ENCODE results near the gene RBM11. TPM values are rescaled to one million over a fixed set of nuclear protein-coding genes. Genes with fewer than 3 reads are reported as not detected.

Gene RBM11
- total RNA-seq, 4 donors from 2014 or later, result 0.75 TPM; not detected in 3

DNA sequence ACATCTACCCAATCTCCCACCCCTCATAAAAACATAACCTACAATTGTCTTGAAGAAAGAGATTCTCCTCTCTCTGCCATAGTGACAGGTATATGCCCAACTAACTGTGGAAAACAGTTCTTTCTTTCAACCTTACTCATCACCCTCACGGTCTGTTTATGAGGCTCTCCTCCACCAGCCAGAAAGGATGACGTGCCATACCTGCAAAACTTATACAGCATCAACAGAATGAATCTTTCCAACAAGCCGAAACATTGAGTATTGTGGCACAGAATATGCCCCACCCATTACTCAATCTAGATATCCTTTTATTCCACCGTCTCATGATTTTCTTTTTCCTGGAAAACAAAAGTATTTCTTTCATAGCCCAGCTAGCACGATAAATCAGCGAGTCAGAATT is 55.7 kb downstream of the RBM11 start:
- H3K36me3 ChIP-seq, result no peaks in the 10 kb centered on the region
- peaks cover 0 to 3% (median 0%) of the 10 kb centered on the region in 3 donors for H3K27me3 ChIP-seq
- no peak overlapping the region for H3K4me3 ChIP-seq
- ATAC-seq (no peak), DNase-seq (no peak)
- no peaks in the 10 kb centered on the region for H3K9me3 ChIP-seq
- no peak for TF ChIP-seq POLR2A (IDR thresholded peaks at IDR 0.05)
- TF ChIP-seq, protein P1, sequence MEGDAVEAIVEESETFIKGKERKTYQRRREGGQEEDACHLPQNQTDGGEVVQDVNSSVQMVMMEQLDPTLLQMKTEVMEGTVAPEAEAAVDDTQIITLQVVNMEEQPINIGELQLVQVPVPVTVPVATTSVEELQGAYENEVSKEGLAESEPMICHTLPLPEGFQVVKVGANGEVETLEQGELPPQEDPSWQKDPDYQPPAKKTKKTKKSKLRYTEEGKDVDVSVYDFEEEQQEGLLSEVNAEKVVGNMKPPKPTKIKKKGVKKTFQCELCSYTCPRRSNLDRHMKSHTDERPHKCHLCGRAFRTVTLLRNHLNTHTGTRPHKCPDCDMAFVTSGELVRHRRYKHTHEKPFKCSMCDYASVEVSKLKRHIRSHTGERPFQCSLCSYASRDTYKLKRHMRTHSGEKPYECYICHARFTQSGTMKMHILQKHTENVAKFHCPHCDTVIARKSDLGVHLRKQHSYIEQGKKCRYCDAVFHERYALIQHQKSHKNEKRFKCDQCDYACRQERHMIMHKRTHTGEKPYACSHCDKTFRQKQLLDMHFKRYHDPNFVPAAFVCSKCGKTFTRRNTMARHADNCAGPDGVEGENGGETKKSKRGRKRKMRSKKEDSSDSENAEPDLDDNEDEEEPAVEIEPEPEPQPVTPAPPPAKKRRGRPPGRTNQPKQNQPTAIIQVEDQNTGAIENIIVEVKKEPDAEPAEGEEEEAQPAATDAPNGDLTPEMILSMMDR (IDR thresholded peaks at IDR 0.05 in 4 of 5, conservative IDR thresholded peaks at IDR 0.05 in 1 of 5), result no peak
- intact Hi-C loops (cut with DNase I; ENCODE audit: low total_unique reads), result no loop called here
- in situ Hi-C loops (cut with MboI; ENCODE audit: low sequenced_read_pairs in 4 of 4), result no loop called here
- no peaks in the 10 kb centered on the region for H3K4me1 ChIP-seq
- no peak overlapping the region for H3K27ac ChIP-seq

DNA sequence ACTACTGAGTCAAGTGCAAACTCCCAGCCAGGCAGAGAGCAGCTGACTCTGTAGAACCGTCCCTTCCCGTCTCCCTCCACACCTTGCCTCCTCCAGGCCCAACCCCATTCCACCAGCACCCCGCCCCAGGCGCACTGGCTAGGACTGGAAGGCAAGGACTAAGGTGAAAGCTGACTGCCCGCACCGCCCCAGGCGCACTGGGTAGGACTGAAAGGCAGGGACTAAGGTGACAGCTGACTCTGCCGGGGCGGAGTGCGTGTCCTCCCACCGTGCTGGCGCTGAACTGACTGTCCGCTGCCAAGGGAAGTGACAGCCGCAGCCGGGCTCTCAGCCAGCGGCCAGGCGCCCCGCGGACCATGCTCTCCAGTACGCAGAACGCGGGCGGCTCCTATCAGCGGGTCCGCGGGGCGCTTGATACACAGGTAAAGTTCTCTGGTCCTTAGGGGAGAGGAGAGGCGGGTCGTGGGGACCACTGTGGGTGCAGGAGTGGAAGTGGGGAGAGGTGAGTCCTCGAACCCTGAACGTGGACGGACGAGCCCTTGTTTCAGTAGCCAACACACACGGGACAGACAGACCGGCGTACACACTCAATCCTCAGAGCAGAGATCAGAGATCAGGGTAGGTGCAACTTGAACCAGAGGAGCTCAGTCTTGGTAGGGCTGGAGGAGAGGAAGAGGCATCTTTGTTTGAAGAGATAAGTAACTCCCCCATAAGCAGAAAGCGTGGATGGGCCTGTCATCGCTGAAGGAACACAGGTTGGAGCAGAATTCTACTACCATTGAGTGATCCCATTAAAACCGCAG is 58.0 kb downstream of the RBM11 start:
- no peak for TF ChIP-seq POLR2A (IDR thresholded peaks at IDR 0.05)
- TF ChIP-seq, protein P1 (IDR thresholded peaks at IDR 0.05 in 4 of 5, conservative IDR thresholded peaks at IDR 0.05 in 1 of 5), result no peak
- Histone ChIP-seq H3K9me3 (no peaks in the 10 kb centered on the region), H3K4me1 (no peaks in the 10 kb centered on the region), H3K27me3 (peaks cover 0 to 3% (median 0%) of the 10 kb centered on the region in 3 donors), H3K27ac (no peak overlapping the region), H3K4me3 (peak overlapping the region; percentile 20 to 49 (median 36)), H3K36me3 (no peaks in the 10 kb centered on the region)
- peak in 1 of 2 donors; percentile 23 for DNase-seq
- ATAC-seq, result peak in 1 of 2 donors; percentile 46
- in situ Hi-C loops (cut with MboI; ENCODE audit: low sequenced_read_pairs in 4 of 4) (no loop called here), intact Hi-C loops (cut with DNase I; ENCODE audit: low total_unique reads) (loop anchor here (2.0 kb wide), 1 partner anchor 23 kb away; no protein-coding TSS in a partner anchor)

DNA sequence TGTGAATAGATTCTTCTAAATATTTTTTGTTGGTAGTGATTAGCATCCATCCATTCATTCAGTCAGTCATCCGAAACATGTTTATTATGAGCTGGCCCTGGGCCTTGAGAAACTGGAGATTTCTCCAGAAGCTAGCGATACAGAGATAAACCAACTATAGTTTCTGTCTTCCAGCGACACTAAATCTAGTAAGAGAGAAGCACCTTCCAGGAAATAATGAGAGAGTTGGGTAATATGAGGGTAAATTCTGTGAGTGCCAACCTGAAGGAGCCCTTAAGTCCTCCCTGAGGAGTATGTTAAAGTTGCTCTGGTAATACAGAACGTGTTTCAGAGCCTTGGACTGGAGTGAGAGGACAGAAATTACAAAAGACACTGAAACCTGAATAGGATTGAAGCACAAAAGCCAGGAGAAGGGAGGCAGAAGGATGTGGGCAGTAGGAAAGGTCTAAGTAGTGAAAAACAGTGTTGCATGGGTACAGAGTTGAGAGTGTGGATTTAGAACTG is 59.8 kb downstream of the RBM11 start:
- no peaks in the 10 kb centered on the region for H3K36me3 ChIP-seq
- no peak overlapping the region for H3K4me3 ChIP-seq
- intact Hi-C loops (cut with DNase I; ENCODE audit: low total_unique reads) (loop anchor here (2.0 kb wide), 1 partner anchor 21 kb away; no protein-coding TSS in a partner anchor), in situ Hi-C loops (cut with MboI; ENCODE audit: low sequenced_read_pairs in 4 of 4) (no loop called here)
- H3K9me3 ChIP-seq, result no peaks in the 10 kb centered on the region
- H3K27ac ChIP-seq, result no peak overlapping the region
- peaks cover 0 to 3% (median 2%) of the 10 kb centered on the region in 3 donors for H3K27me3 ChIP-seq
- no peaks in the 10 kb centered on the region for H3K4me1 ChIP-seq
- DNase-seq, result no peak
- TF ChIP-seq, protein P1 (IDR thresholded peaks at IDR 0.05 in 4 of 5, conservative IDR thresholded peaks at IDR 0.05 in 1 of 5), result no peak
- no peak for TF ChIP-seq POLR2A (IDR thresholded peaks at IDR 0.05)
- no peak for ATAC-seq

Other genes starting within 250 kb of the RBM11 start
- not detected for gene LIPI, start 5.2 kb upstream of the RBM11 start, total RNA-seq
- gene HSPA13, start 167.0 kb downstream of the RBM11 start, total RNA-seq, result 1 to 10 TPM; 4.8 to 8.3 (median 7.4) TPM